HCT116 (cell line): Measurements from ENCODE around the gene IPO13. TPM values are rescaled to one million over a fixed set of nuclear protein-coding genes. Genes with fewer than 3 reads are reported as not detected.
A peak's percentile ranks its signal among the peaks of the same experiment; 100 is the strongest.

ENCODE experiments used
- ATAC-seq: fragments of 200-7000 bp; cut with Tn5 transposase; 2 replicates; pipeline ENCODE4 v1.9.1; 2020; ENCODE audit warnings: mild to moderate bottlenecking, moderate library complexity
- BruUV-seq: library from RNA; stranded (reverse); fragments of 400-500 nt; replicated peaks from 2 replicates; lab custom pipeline; 2021; lab: Mats Ljungman, UMichigan
- CTCF ChIA-PET: fragments of 300-600 bp; sonication (Branson Sonifier 250); formaldehyde crosslinking; loops from one replicate; lab custom pipeline; 2021; ENCODE audit warnings: antibody characterized with exemption; lab: Charles Lee
- POLR2A ChIA-PET: fragments of 300-600, 350-600 bp; sonication (Branson Sonifier 250); formaldehyde crosslinking; loops from one replicate; lab custom pipeline; 2021; ENCODE audit warnings: antibody characterized with exemption; lab: Charles Lee
- RAD21 ChIA-PET, 2 experiments: fragments of 300-600 bp; sonication (Branson Sonifier 250); formaldehyde crosslinking; loops; one replicate each; lab custom pipeline; 2023; ENCODE audit warnings: low total read pairs in 2 of 2; ENCODE audit not compliant: uncharacterized antibody in 2 of 2, unreplicated experiment in 2 of 2, low non-redundant PET in 1 of 2; lab: Charles Lee
- DNase-seq: peaks from one replicate; pipeline ENCODE4 v3.0.0-alpha.2; 2010; ENCODE audit warnings: low read depth, low spot score
- H2AFZ ChIP-seq: fragments of 200-600 bp; shearing (Covaris generic), sonication (generic); 2 replicates; pipeline ENCODE4 v1.6.1; 2017; ENCODE audit warnings: low read depth, mixed run types, mixed read lengths, antibody characterized with exemption, low read length; ENCODE audit not compliant: poor library complexity, severe bottlenecking
- H3K27ac ChIP-seq: 2 replicates; pipeline ENCODE4 v1.5.1; 2012; ENCODE audit warnings: low read depth, low read length
- H3K27me3 ChIP-seq: fragments of 200-600 bp; sonication (generic); 2 replicates; pipeline ENCODE4 v1.6.1; 2016; ENCODE audit warnings: mixed run types, low read length, mixed read lengths; ENCODE audit not compliant: insufficient read depth
- H3K36me3 ChIP-seq, 2 experiments: fragments of 200-500 bp in 1 of 2; fragments of 200-600 bp in 1 of 2; sonication (Bioruptor generic) in 1 of 2; sonication (generic) in 1 of 2; 2 replicates each; pipeline versions ENCODE4 v1.5.1 to v1.6.1; 2014 to 2016; ENCODE audit warnings: low read length in 2 of 2, inconsistent platforms in 1 of 2, mixed read lengths in 1 of 2, mixed run types in 1 of 2; ENCODE audit not compliant: insufficient read depth in 2 of 2, control insufficient read depth in 1 of 2
- H3K4me1 ChIP-seq, 2 experiments: fragments of 200-600 bp in 1 of 2; sonication (generic) in 1 of 2; 2 replicates each; pipeline versions ENCODE4 v1.5.1 to v1.6.1; 2012 to 2017; ENCODE audit warnings: low read length in 2 of 2, inconsistent platforms in 1 of 2, mild to moderate bottlenecking in 1 of 2, mixed read lengths in 1 of 2, mixed run types in 1 of 2, moderate library complexity in 1 of 2; ENCODE audit not compliant: insufficient read depth in 2 of 2, control insufficient read depth in 1 of 2
- H3K4me2 ChIP-seq: fragments of 200-600 bp; sonication (generic); 2 replicates; pipeline ENCODE4 v1.6.1; 2017; ENCODE audit warnings: mixed run types, low read length, mixed read lengths
- H3K4me3 ChIP-seq, 2 experiments: fragments of 200-600 bp in 1 of 2; sonication (generic) in 1 of 2; replicated peaks in 1 of 2; 2 replicates each; pipeline ENCODE4 v1.5.1; 2011 to 2016; ENCODE audit warnings: low read length in 2 of 2, control low read depth in 1 of 2, low read depth in 1 of 2, mild to moderate bottlenecking in 1 of 2, mixed read lengths in 1 of 2, mixed run types in 1 of 2
- H3K79me2 ChIP-seq: fragments of 200-600 bp; sonication (generic); 2 replicates; pipeline ENCODE4 v1.6.1; 2017; ENCODE audit warnings: mild to moderate bottlenecking, mixed run types, low read length, moderate library complexity, mixed read lengths; ENCODE audit not compliant: insufficient read depth
- H3K9ac ChIP-seq: fragments of 200-600 bp; sonication (generic); 2 replicates; pipeline ENCODE4 v1.6.1; 2016; ENCODE audit warnings: low read length, mixed read lengths
- H3K9me2 ChIP-seq: fragments of 200-600 bp; sonication (generic), shearing (Covaris generic); 2 replicates; pipeline ENCODE4 v1.6.1; 2017; ENCODE audit warnings: mixed run types, mild to moderate bottlenecking, moderate library complexity; ENCODE audit not compliant: insufficient read depth
- H3K9me3 ChIP-seq, 2 experiments: fragments of 200-500 bp in 1 of 2; fragments of 200-600 bp in 1 of 2; sonication (Bioruptor generic) in 1 of 2; sonication (generic) in 1 of 2; 2 replicates each; pipeline ENCODE4 v1.6.1; 2014 to 2017; ENCODE audit warnings: low read length in 2 of 2, mixed read lengths in 2 of 2, inconsistent platforms in 1 of 2, low read depth in 1 of 2, mild to moderate bottlenecking in 1 of 2, mixed run types in 1 of 2, moderate library complexity in 1 of 2; ENCODE audit not compliant: control insufficient read depth in 1 of 2, insufficient read depth in 1 of 2
- H4K20me1 ChIP-seq: fragments of 200-600 bp; sonication (generic), shearing (Covaris generic); 2 replicates; pipeline ENCODE4 v1.6.1; 2017; ENCODE audit warnings: mixed run types, mild to moderate bottlenecking, moderate library complexity; ENCODE audit not compliant: insufficient read depth
- CTCF ChIP-seq, 3 experiments: fragments of 200-600 bp in 1 of 3; sonication (generic) in 1 of 3; IDR thresholded peaks in 2 of 3; conservative IDR thresholded peaks in 1 of 3; 2 replicates each; pipeline ENCODE4 v1.5.1; 2012 to 2017; ENCODE audit warnings: low read depth in 2 of 3, low read length in 2 of 3, antibody characterized with exemption in 1 of 3, borderline replicate concordance in 1 of 3, control low read depth in 1 of 3, mild to moderate bottlenecking in 1 of 3, mixed read lengths in 1 of 3, mixed run types in 1 of 3, moderate library complexity in 1 of 3; ENCODE audit not compliant: insufficient read depth in 1 of 3
- EZH2phosphoT487 ChIP-seq: fragments of 200-600 bp; IDR thresholded peaks from 2 replicates; pipeline ENCODE4 v1.6.1; 2018; ENCODE audit warnings: antibody characterized with exemption, borderline replicate concordance
- JUND ChIP-seq: IDR thresholded peaks from 2 replicates; pipeline ENCODE4 v1.6.1; 2012
- POLR2A ChIP-seq: IDR thresholded peaks from 2 replicates; pipeline ENCODE4 v1.7.0; 2011; ENCODE audit warnings: borderline replicate concordance; ENCODE audit not compliant: insufficient read depth, insufficient read length; ENCODE audit errors: extremely low read depth
- POLR2AphosphoS5 ChIP-seq: IDR thresholded peaks from 2 replicates; pipeline ENCODE4 v1.6.1; 2011; ENCODE audit warnings: mild to moderate bottlenecking, low read depth, low read length, moderate library complexity
- SP1 ChIP-seq: IDR thresholded peaks from 2 replicates; pipeline ENCODE4 v1.6.1; 2012; ENCODE audit warnings: low read depth
- SRF ChIP-seq: IDR thresholded peaks from 2 replicates; pipeline ENCODE4 v1.6.1; 2012; ENCODE audit warnings: low read depth
- YY1 ChIP-seq: IDR thresholded peaks from 2 replicates; pipeline ENCODE4 v1.6.1; 2011; ENCODE audit warnings: low read length, low read depth, moderate library complexity, mild to moderate bottlenecking; ENCODE audit not compliant: insufficient replicate concordance; ENCODE audit errors: extremely low read depth
- ZBTB33 ChIP-seq: IDR thresholded peaks from 2 replicates; pipeline ENCODE4 v1.6.1; 2011; ENCODE audit warnings: mild to moderate bottlenecking, low read length, moderate library complexity; ENCODE audit not compliant: insufficient replicate concordance; ENCODE audit errors: extremely low read depth
- ZFX ChIP-seq: fragments of 450-650 bp; IDR thresholded peaks from 2 replicates; pipeline ENCODE4 v1.6.1; 2017
- intact Hi-C: fragments of 100-400 bp; cut with micrococcal nuclease; formaldehyde crosslinking; loops from 2 replicates; pipeline ENCODE4 v1.10.0; 2022
- total RNA-seq: library from RNA; stranded (reverse); gene quantifications from one replicate; pipeline ENCODE4 v1.2.1, GENCODE V29; 2021; ENCODE audit not compliant: unreplicated experiment

Gene IPO13
- total RNA-seq, 1 experiment from 2014 or later, result 18.7 TPM

GRCh38 chr1:43934101-43934985, 12.4 kb upstream of the IPO13 start:
- ChIA-PET POLR2A (interaction anchor here (0.8 to 2.7 kb wide), 15 partner anchors 9 to 409 kb away, joined by 3 to 45 read pairs (median 3); partner anchors contain the start of genes DPH2, IPO13, KDM4A and ST3GAL3), CTCF (interaction anchor here (0.8 to 12.2 kb wide), 49 partner anchors 10 to 708 kb away, joined by 3 to 479 read pairs (median 5); partner anchors contain the start of genes ATP6V0B, IPO13, KDM4A and PTPRF), RAD21 (interaction anchor here (0.6 to 3.6 kb wide), 16 partner anchors 10 to 1021 kb away, joined by 3 to 109 read pairs (median 4); partner anchors contain the start of genes KDM4A (in 1 of the 2) and PTPRF (in 1 of the 2))
- BruUV-seq, result TSS peak; percentile 43
- peaks cover 31 to 63% of the 10 kb centered on the region in 2 experiments for H3K4me1 ChIP-seq
- H3K9ac ChIP-seq, result peak overlapping the region; percentile 80
- H3K27me3 ChIP-seq, result no peaks in the 10 kb centered on the region
- H4K20me1 ChIP-seq, result no peaks in the 10 kb centered on the region
- no peaks in the 10 kb centered on the region for H3K9me2 ChIP-seq
- no peaks in the 10 kb centered on the region for H3K9me3 ChIP-seq
- H3K36me3 ChIP-seq, result 0 out of 4 replicates have a peak, but pooled peaks cover 0 to 10% of the 10 kb centered on the region in 2 experiments
- DNase-seq (peak; percentile 68), ATAC-seq (peak; percentile 74)
- H3K4me3 ChIP-seq, result peak overlapping the region; percentile 75 to 77
- no peak overlapping the region for H2AFZ ChIP-seq
- peaks cover 9% of the 10 kb centered on the region; the same call in 1 of the 2 replicates for H3K79me2 ChIP-seq
- intact Hi-C loops, result loop anchor here (1.0 to 5.0 kb wide), 6 partner anchors 25 to 407 kb away; partner anchors contain the start of gene ST3GAL3
- TF ChIP-seq YY1 (peak; percentile 81), JUND (no peak), SP1 (no peak), SRF (no peak), POLR2AphosphoS5 (peak; percentile 20; the same call in 1 of the 2 replicates), POLR2A (peak; percentile 12), CTCF (IDR thresholded peaks at IDR 0.05 in 2 of 3, conservative IDR thresholded peaks at IDR 0.05 in 1 of 3; ENCODE audit: borderline replicate concordance in 1 of 3, insufficient read depth in 1 of 3, low read depth in 2 of 3, low read length in 2 of 3) (peak in 2 of 3 experiments; percentile 91 to 96; a peak in 4 of 6 replicates), ZFX (peak; percentile 55; the same call in 1 of the 2 replicates), EZH2phosphoT487 (no peak), ZBTB33 (no peak)
- peak overlapping the region; percentile 92 for H3K4me2 ChIP-seq
- peak overlapping the region; percentile 71 for H3K27ac ChIP-seq
